ENCODE measurements around the gene RNF187. TPM values are rescaled to one million over a fixed set of nuclear protein-coding genes. Genes with fewer than 3 reads are reported as not detected.

The RNF187 gene
- total RNA-seq, 2 experiments from 2014 or later: 40.7 to 45.1 TPM

DNA sequence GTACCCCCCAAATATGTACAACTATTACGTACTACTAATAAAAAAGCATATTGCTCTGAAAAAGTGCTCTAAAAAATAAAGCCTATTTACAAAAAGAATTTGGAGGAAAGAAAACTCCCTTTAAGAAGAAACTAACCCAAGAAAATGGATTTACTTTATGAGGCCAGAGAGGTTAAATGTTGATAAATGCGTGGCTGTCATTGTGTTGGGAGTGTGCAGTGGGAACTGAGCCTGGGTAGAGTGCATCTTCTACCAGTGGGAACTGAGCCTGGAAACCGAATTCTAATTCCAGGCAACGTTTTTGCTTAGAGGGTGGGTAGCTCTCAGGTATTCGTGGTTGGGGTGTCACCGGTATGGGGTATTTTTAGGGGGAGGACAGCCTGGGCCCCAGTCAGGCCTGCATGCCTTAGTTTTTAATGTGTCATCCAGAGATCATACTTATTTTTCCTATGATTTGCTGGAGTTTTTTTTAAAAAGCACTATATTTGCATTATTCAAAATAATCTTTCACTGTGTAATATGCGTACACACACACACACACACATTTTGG lies 24.1 kb upstream of the RNF187 start:
- ChIA-PET POLR2A (interaction anchor here (1.8 to 3.7 kb wide), 5 partner anchors 8 to 298 kb away, joined by 4 to 70 read pairs (median 8); partner anchors contain the start of genes IBA57 and RNF187), CTCF (interaction anchor here (0.8 kb wide), 1 partner anchor 16 kb away, joined by 3 read pairs; no protein-coding TSS in a partner anchor)
- Histone ChIP-seq H3K27ac (ENCODE audit: low read depth in 1 of 2, low read length in 2 of 2) (no peak overlapping the region), H3K4me1 (ENCODE audit: insufficient read depth, low read length) (peaks cover 48% of the 10 kb centered on the region), H3K9me3 (ENCODE audit: control insufficient read depth in 1 of 2, insufficient read depth in 1 of 2, low read length in 2 of 2) (peaks cover 0 to 3% of the 10 kb centered on the region in 2 experiments), H3K36me3 (ENCODE audit: insufficient read depth, low read length) (no peaks in the 10 kb centered on the region), H3K27me3 (ENCODE audit: control insufficient read depth in 1 of 2, insufficient read depth in 2 of 2, low read length in 2 of 2) (no peaks in the 10 kb centered on the region), H3K4me3 (ENCODE audit: low read length) (peak overlapping the region; percentile 52)
- peaks cover 52% of the 10 kb centered on the region for H3K4me1 Mint-ChIP-seq (ENCODE audit: low read depth)
- TF ChIP-seq, protein P1, sequence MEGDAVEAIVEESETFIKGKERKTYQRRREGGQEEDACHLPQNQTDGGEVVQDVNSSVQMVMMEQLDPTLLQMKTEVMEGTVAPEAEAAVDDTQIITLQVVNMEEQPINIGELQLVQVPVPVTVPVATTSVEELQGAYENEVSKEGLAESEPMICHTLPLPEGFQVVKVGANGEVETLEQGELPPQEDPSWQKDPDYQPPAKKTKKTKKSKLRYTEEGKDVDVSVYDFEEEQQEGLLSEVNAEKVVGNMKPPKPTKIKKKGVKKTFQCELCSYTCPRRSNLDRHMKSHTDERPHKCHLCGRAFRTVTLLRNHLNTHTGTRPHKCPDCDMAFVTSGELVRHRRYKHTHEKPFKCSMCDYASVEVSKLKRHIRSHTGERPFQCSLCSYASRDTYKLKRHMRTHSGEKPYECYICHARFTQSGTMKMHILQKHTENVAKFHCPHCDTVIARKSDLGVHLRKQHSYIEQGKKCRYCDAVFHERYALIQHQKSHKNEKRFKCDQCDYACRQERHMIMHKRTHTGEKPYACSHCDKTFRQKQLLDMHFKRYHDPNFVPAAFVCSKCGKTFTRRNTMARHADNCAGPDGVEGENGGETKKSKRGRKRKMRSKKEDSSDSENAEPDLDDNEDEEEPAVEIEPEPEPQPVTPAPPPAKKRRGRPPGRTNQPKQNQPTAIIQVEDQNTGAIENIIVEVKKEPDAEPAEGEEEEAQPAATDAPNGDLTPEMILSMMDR (IDR thresholded peaks at IDR 0.05): no peak
- peak overlapping the region; percentile 77 for H3K27ac Mint-ChIP-seq
- peaks cover 6% of the 10 kb centered on the region for H3K36me3 Mint-ChIP-seq (ENCODE audit: low read depth)
- H3K27me3 Mint-ChIP-seq: peaks cover 11% of the 10 kb centered on the region
- H3K9me3 Mint-ChIP-seq: no peaks in the 10 kb centered on the region
- peak overlapping the region; percentile 88 for H3K4me3 Mint-ChIP-seq
- no peak for DNase-seq
- ATAC-seq (ENCODE audit: poor library complexity): no peak
- intact Hi-C loops (cut with DNase I, micrococcal nuclease): loop anchor here (1.0 to 10.0 kb wide), 2 partner anchors 13 to 328 kb away; no protein-coding TSS in a partner anchor

DNA sequence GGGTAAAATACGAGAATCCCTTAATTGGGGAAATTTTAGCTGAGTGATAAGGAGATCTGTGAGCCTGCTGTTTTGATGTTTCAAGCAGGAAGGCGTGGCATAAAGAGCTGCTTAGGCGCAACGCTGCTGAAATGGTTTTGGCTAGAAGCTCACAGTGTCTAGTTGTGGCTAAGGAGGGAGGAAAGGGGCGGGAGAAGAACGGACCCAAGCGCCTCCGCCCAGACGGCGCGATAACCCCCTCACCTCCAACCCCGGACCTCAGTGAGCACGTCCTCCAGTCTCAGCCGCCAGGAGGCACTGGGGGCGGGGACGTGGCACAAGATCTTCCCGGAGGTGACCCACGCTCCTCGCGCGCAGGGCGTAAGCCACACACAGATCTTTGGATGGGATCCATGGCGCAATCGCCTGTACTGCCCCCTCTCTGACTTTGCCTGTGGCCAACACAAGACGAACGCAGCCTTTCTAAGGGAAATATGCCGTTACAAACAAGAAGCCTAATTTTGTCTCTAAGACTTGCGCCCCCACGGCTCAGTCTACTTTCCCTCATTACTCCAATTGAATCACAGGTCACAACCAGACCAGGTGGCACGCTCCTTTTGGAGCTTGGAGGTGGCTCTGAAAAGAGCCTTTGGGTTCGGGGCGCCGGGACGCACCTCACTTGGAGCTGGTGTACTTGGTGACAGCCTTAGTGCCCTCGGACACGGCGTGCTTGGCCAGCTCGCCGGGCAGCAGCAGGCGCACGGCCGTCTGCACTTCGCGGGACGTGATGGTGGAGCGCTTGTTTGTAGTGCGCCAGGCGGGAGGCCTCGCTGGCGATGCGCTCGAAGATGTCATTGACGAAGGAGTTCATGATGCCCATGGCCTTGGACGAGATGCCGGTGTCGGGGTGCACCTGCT lies 23.4 kb upstream of the RNF187 start:
- H3K4me3 Mint-ChIP-seq: peak overlapping the region; percentile 88
- no peaks in the 10 kb centered on the region for H3K36me3 Mint-ChIP-seq (ENCODE audit: low read depth)
- peaks cover 46% of the 10 kb centered on the region for H3K4me1 Mint-ChIP-seq (ENCODE audit: low read depth)
- DNase-seq: peak in 9 of 14 experiments; percentile 24 to 78 (median 34)
- POLR2A ChIA-PET: interaction anchor here (0.9 to 3.7 kb wide), 9 partner anchors 8 to 354 kb away, joined by 3 to 70 read pairs (median 7); partner anchors contain the start of genes IBA57, RNF187 and TRIM11
- CTCF ChIA-PET: interaction anchor here (0.9 to 1.7 kb wide), 2 partner anchors 23 to 297 kb away, joined by 3 to 5 read pairs; no protein-coding TSS in a partner anchor
- H3K27me3 ChIP-seq (ENCODE audit: control insufficient read depth in 1 of 2, insufficient read depth in 2 of 2, low read length in 2 of 2): peaks cover 0 to 4% of the 10 kb centered on the region in 2 experiments
- TF ChIP-seq, protein P1 (IDR thresholded peaks at IDR 0.05): no peak
- H3K9me3 ChIP-seq (ENCODE audit: control insufficient read depth in 1 of 2, insufficient read depth in 1 of 2, low read length in 2 of 2): peaks cover 0 to 3% of the 10 kb centered on the region in 2 experiments
- intact Hi-C loops (cut with DNase I, micrococcal nuclease): loop anchor here (1.0 to 10.0 kb wide), 3 partner anchors 12 to 329 kb away; partner anchors contain the start of gene RNF187 (in 1 of the 2)
- H3K27me3 Mint-ChIP-seq: peaks cover 12% of the 10 kb centered on the region
- no peak overlapping the region for H3K27ac ChIP-seq (ENCODE audit: low read depth in 1 of 2, low read length in 2 of 2)
- H3K27ac Mint-ChIP-seq: peak overlapping the region; percentile 77
- peak overlapping the region; percentile 52 for H3K4me3 ChIP-seq (ENCODE audit: low read length)
- H3K9me3 Mint-ChIP-seq: no peaks in the 10 kb centered on the region
- peaks cover 42% of the 10 kb centered on the region for H3K4me1 ChIP-seq (ENCODE audit: insufficient read depth, low read length)
- ATAC-seq (ENCODE audit: poor library complexity): peak; percentile 6
- H3K36me3 ChIP-seq (ENCODE audit: insufficient read depth, low read length): no peaks in the 10 kb centered on the region

DNA sequence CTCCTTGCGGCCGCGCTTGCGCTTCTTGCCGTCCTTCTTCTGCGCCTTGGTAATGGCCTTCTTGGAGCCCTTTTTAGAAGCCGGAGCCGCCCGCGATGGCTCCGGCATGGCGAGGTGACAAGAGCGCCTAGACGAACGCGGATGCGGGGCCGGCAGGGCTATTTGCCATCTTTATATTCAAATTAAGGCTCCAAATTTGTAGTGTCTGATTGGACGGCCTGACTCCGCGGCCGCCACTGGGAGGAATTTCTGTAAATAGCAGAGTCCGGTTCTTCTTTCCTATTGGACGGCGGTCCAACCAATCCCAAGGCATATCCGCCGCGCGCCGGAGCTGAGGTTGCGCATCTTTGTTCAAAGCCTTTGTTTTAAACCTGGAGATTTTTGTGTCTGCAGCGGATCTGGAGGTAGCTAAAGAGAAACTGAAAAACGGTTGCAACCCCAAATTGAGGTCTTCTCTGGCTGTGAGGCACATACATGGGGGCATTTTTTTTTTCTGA lies 22.6 kb upstream of the RNF187 start:
- no peaks in the 10 kb centered on the region for H3K9me3 Mint-ChIP-seq
- H3K4me3 ChIP-seq (ENCODE audit: low read length): peak overlapping the region; percentile 52
- H3K27me3 Mint-ChIP-seq: peaks cover 17% of the 10 kb centered on the region
- ChIA-PET POLR2A (interaction anchor here (0.9 to 3.7 kb wide), 9 partner anchors 9 to 355 kb away, joined by 3 to 70 read pairs (median 7); partner anchors contain the start of genes IBA57, RNF187 and TRIM11), CTCF (interaction anchor here (0.9 to 1.7 kb wide), 2 partner anchors 22 to 298 kb away, joined by 3 to 5 read pairs; no protein-coding TSS in a partner anchor)
- H3K4me3 Mint-ChIP-seq: peak overlapping the region; percentile 88
- H3K27ac Mint-ChIP-seq: peak overlapping the region; percentile 77
- peak; percentile 77 to 96 (median 84) for DNase-seq
- H3K27ac ChIP-seq (ENCODE audit: low read depth in 1 of 2, low read length in 2 of 2): no peak overlapping the region
- peaks cover 41% of the 10 kb centered on the region for H3K4me1 Mint-ChIP-seq (ENCODE audit: low read depth)
- H3K27me3 ChIP-seq (ENCODE audit: control insufficient read depth in 1 of 2, insufficient read depth in 2 of 2, low read length in 2 of 2): peaks cover 2 to 12% of the 10 kb centered on the region in 2 experiments
- peaks cover 35% of the 10 kb centered on the region for H3K4me1 ChIP-seq (ENCODE audit: insufficient read depth, low read length)
- peaks cover 0 to 3% of the 10 kb centered on the region in 2 experiments for H3K9me3 ChIP-seq (ENCODE audit: control insufficient read depth in 1 of 2, insufficient read depth in 1 of 2, low read length in 2 of 2)
- intact Hi-C loops (cut with DNase I, micrococcal nuclease): loop anchor here in 1 of 2 experiments (2.0 to 10.0 kb wide), 2 partner anchors 22 to 330 kb away; partner anchors contain the start of gene RNF187
- H3K36me3 ChIP-seq (ENCODE audit: insufficient read depth, low read length): no peaks in the 10 kb centered on the region
- no peaks in the 10 kb centered on the region for H3K36me3 Mint-ChIP-seq (ENCODE audit: low read depth)
- TF ChIP-seq, protein P1 (IDR thresholded peaks at IDR 0.05): no peak
- peak; percentile 97 for ATAC-seq (ENCODE audit: poor library complexity)
